WTC11 (cell line): Measurements from ENCODE around the gene SRP9. TPM values are rescaled to one million over a fixed set of nuclear protein-coding genes. Genes with fewer than 3 reads are reported as not detected.
A peak's percentile ranks its signal among the peaks of the same experiment; 100 is the strongest.
"Not testable (repeated sequence)": the region's sequence is repeated elsewhere in the genome, so short reads cannot be mapped to it uniquely, and the experiment has no call there.

Experiments used
- ATAC-seq: fragments of 200-7000 bp; cut with Tn5 transposase; 2 replicates; pipeline ENCODE4 v1.10.0; 2021; ENCODE audit warnings: mild to moderate bottlenecking, moderate library complexity
- CTCF ChIA-PET: fragments of 300-600 bp; sonication (Branson Sonifier 250); formaldehyde crosslinking; loops from one replicate; lab custom pipeline; 2021; ENCODE audit warnings: antibody characterized with exemption; lab: Charles Lee
- POLR2A ChIA-PET: fragments of 350-600 bp; sonication (Branson Sonifier 250); formaldehyde crosslinking; loops from one replicate; lab custom pipeline; 2021; ENCODE audit warnings: antibody characterized with exemption; lab: Charles Lee
- DNase-seq: peaks from one replicate; pipeline ENCODE4 v3.0.0; 2021; ENCODE audit warnings: low spot score
- H3K27ac Mint-ChIP-seq: 2 replicates; pipeline ENCODE4 v1.8.0; 2021; ENCODE audit warnings: mixed read lengths
- H3K27me3 Mint-ChIP-seq: 2 replicates; pipeline ENCODE4 v1.8.0; 2021; ENCODE audit warnings: low read depth, mild to moderate bottlenecking, moderate library complexity, mixed read lengths
- H3K36me3 Mint-ChIP-seq: 2 replicates; pipeline ENCODE4 v1.8.0; 2021; ENCODE audit warnings: mixed read lengths
- H3K4me1 Mint-ChIP-seq: 2 replicates; pipeline ENCODE4 v1.8.0; 2022; ENCODE audit warnings: mixed read lengths
- H3K4me3 Mint-ChIP-seq: 2 replicates; pipeline ENCODE4 v1.8.0; 2021; ENCODE audit warnings: mild to moderate bottlenecking, moderate library complexity, mixed read lengths
- H3K9me3 Mint-ChIP-seq: 2 replicates; pipeline ENCODE4 v1.8.0; 2021; ENCODE audit warnings: mixed read lengths
- ELF4 ChIP-seq: sonication (generic); formaldehyde crosslinking; IDR thresholded peaks from 2 replicates; pipeline ENCODE4 v1.8.1; 2022; ENCODE audit warnings: low read depth, mild to moderate bottlenecking, moderate library complexity, missing genetic modification reagents
- FOXJ3 ChIP-seq: sonication (generic); formaldehyde crosslinking; IDR thresholded peaks from 2 replicates; pipeline ENCODE4 v1.9.0; 2021; ENCODE audit warnings: missing genetic modification reagents, mild to moderate bottlenecking, borderline replicate concordance
- IRF2 ChIP-seq: sonication (generic); formaldehyde crosslinking; IDR thresholded peaks from 2 replicates; pipeline ENCODE4 v1.8.0; 2022; ENCODE audit warnings: low read depth, missing genetic modification reagents, borderline replicate concordance
- PRRX2 ChIP-seq: fragments of 250-450 bp; sonication (Bioruptor Pico); IDR thresholded peaks from 2 replicates; pipeline ENCODE4 v1.8.0; 2021; ENCODE audit warnings: mild to moderate bottlenecking
- SOX15 ChIP-seq: fragments of 250-450 bp; sonication (Bioruptor Pico); IDR thresholded peaks from 2 replicates; pipeline ENCODE4 v1.9.0; 2021; ENCODE audit warnings: mild to moderate bottlenecking
- ZNF138 ChIP-seq: sonication (generic); formaldehyde crosslinking; conservative IDR thresholded peaks from 2 replicates; pipeline ENCODE4 v1.8.1; 2022; ENCODE audit warnings: mild to moderate bottlenecking, moderate library complexity, missing genetic modification reagents
- ZNF219 ChIP-seq: sonication (generic); formaldehyde crosslinking; IDR thresholded peaks from 2 replicates; pipeline ENCODE4 v1.8.0; 2023; ENCODE audit warnings: missing genetic modification reagents, mild to moderate bottlenecking, borderline replicate concordance
- ZNF416 ChIP-seq: fragments of 250-450 bp; sonication (Bioruptor Pico); IDR thresholded peaks from 2 replicates; pipeline ENCODE4 v1.9.0; 2021; ENCODE audit warnings: mild to moderate bottlenecking, inconsistent platforms
- ZNF423 ChIP-seq: fragments of 250-450 bp; sonication (Bioruptor Pico); IDR thresholded peaks from 2 replicates; pipeline ENCODE4 v2.1.2; 2022; ENCODE audit warnings: mild to moderate bottlenecking, moderate library complexity
- total RNA-seq: library from RNA; stranded (reverse); gene quantifications from 3 replicates; pipeline ENCODE4 v1.2.3, GENCODE V29; 2021
- TF ChIP-seq, protein P1 (sequence below): fragments of 250-450 bp; sonication (Bioruptor Pico); IDR thresholded peaks from 2 replicates; pipeline ENCODE4 v1.9.0; 2021; ENCODE audit warnings: mild to moderate bottlenecking
- TF ChIP-seq, protein P2 (sequence below): sonication (generic); formaldehyde crosslinking; IDR thresholded peaks from 2 replicates; pipeline ENCODE4 v1.8.1; 2022; ENCODE audit warnings: low read depth, mild to moderate bottlenecking, moderate library complexity, missing genetic modification reagents, borderline replicate concordance
- TF ChIP-seq, protein P3 (sequence below): sonication (generic); formaldehyde crosslinking; IDR thresholded peaks from 2 replicates; pipeline ENCODE4 v1.8.1; 2023; ENCODE audit warnings: mild to moderate bottlenecking, missing genetic modification reagents
- TF ChIP-seq, protein P4 (sequence below): sonication (generic); formaldehyde crosslinking; conservative IDR thresholded peaks from 2 replicates; pipeline ENCODE4 v1.8.1; 2023; ENCODE audit warnings: mild to moderate bottlenecking, low read depth, missing genetic modification reagents, moderate library complexity
- TF ChIP-seq, protein P5 (sequence below): sonication (generic); formaldehyde crosslinking; IDR thresholded peaks from 2 replicates; pipeline ENCODE4 v1.8.1; 2023; ENCODE audit warnings: mild to moderate bottlenecking, missing genetic modification reagents, borderline replicate concordance

Gene SRP9
- total RNA-seq, 1 experiment from 2014 or later, result 375 TPM

DNA sequence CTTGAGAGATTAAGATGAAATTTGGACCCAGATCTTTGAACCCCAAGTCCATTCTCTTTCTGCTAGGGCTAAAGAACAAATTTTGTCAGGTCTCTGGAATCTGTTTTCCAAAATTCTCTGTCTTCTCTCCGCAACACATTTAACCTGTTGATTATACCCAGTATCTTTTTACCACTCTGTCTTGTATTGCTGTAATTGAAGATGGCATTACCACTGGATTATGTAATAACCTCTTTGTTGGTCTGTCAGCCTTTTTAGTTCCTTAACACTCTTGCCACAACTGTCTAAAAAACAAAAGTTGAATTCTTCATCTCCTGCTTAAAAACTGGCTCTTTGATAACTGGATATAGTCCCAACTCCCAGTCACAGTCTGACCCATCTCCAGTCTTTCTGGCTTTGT is 3.0 kb downstream of the SRP9 start:
- no peak for ATAC-seq
- H3K27ac Mint-ChIP-seq, result peak overlapping the region; percentile 86
- CTCF ChIA-PET, result interaction anchor here (0.7 to 4.1 kb wide), 3 partner anchors 65 to 305 kb away, joined by 3 to 38 read pairs (median 4); no protein-coding TSS in a partner anchor
- H3K27me3 Mint-ChIP-seq, result no peaks in the 10 kb centered on the region
- no peak for TF ChIP-seq FOXJ3 (CRISPR knock-in tag)
- no peak for TF ChIP-seq ZNF219 (CRISPR knock-in tag)
- TF ChIP-seq, protein P1, sequence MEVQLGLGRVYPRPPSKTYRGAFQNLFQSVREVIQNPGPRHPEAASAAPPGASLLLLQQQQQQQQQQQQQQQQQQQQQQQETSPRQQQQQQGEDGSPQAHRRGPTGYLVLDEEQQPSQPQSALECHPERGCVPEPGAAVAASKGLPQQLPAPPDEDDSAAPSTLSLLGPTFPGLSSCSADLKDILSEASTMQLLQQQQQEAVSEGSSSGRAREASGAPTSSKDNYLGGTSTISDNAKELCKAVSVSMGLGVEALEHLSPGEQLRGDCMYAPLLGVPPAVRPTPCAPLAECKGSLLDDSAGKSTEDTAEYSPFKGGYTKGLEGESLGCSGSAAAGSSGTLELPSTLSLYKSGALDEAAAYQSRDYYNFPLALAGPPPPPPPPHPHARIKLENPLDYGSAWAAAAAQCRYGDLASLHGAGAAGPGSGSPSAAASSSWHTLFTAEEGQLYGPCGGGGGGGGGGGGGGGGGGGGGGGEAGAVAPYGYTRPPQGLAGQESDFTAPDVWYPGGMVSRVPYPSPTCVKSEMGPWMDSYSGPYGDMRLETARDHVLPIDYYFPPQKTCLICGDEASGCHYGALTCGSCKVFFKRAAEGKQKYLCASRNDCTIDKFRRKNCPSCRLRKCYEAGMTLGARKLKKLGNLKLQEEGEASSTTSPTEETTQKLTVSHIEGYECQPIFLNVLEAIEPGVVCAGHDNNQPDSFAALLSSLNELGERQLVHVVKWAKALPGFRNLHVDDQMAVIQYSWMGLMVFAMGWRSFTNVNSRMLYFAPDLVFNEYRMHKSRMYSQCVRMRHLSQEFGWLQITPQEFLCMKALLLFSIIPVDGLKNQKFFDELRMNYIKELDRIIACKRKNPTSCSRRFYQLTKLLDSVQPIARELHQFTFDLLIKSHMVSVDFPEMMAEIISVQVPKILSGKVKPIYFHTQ (CRISPR knock-in tag), result no peak
- TF ChIP-seq ELF4 (CRISPR knock-in tag), result no peak
- no peak for TF ChIP-seq ZNF423 (CRISPR knock-in tag)
- TF ChIP-seq, protein P2, sequence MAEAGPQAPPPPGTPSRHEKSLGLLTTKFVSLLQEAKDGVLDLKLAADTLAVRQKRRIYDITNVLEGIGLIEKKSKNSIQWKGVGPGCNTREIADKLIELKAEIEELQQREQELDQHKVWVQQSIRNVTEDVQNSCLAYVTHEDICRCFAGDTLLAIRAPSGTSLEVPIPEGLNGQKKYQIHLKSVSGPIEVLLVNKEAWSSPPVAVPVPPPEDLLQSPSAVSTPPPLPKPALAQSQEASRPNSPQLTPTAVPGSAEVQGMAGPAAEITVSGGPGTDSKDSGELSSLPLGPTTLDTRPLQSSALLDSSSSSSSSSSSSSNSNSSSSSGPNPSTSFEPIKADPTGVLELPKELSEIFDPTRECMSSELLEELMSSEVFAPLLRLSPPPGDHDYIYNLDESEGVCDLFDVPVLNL, result no peak
- TF ChIP-seq, protein P3, sequence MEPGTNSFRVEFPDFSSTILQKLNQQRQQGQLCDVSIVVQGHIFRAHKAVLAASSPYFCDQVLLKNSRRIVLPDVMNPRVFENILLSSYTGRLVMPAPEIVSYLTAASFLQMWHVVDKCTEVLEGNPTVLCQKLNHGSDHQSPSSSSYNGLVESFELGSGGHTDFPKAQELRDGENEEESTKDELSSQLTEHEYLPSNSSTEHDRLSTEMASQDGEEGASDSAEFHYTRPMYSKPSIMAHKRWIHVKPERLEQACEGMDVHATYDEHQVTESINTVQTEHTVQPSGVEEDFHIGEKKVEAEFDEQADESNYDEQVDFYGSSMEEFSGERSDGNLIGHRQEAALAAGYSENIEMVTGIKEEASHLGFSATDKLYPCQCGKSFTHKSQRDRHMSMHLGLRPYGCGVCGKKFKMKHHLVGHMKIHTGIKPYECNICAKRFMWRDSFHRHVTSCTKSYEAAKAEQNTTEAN (CRISPR knock-in tag), result no peak
- TF ChIP-seq, protein P4, sequence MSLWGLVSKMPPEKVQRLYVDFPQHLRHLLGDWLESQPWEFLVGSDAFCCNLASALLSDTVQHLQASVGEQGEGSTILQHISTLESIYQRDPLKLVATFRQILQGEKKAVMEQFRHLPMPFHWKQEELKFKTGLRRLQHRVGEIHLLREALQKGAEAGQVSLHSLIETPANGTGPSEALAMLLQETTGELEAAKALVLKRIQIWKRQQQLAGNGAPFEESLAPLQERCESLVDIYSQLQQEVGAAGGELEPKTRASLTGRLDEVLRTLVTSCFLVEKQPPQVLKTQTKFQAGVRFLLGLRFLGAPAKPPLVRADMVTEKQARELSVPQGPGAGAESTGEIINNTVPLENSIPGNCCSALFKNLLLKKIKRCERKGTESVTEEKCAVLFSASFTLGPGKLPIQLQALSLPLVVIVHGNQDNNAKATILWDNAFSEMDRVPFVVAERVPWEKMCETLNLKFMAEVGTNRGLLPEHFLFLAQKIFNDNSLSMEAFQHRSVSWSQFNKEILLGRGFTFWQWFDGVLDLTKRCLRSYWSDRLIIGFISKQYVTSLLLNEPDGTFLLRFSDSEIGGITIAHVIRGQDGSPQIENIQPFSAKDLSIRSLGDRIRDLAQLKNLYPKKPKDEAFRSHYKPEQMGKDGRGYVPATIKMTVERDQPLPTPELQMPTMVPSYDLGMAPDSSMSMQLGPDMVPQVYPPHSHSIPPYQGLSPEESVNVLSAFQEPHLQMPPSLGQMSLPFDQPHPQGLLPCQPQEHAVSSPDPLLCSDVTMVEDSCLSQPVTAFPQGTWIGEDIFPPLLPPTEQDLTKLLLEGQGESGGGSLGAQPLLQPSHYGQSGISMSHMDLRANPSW, result no peak
- peak overlapping the region; percentile 38 for H3K4me3 Mint-ChIP-seq
- no peaks in the 10 kb centered on the region for H3K9me3 Mint-ChIP-seq
- POLR2A ChIA-PET, result interaction anchor here (1.3 kb wide), 1 partner anchor 11 kb away, joined by 5 read pairs; no protein-coding TSS in a partner anchor
- DNase-seq, result no peak
- peaks cover 30% of the 10 kb centered on the region for H3K36me3 Mint-ChIP-seq
- peaks cover 42% of the 10 kb centered on the region for H3K4me1 Mint-ChIP-seq

DNA sequence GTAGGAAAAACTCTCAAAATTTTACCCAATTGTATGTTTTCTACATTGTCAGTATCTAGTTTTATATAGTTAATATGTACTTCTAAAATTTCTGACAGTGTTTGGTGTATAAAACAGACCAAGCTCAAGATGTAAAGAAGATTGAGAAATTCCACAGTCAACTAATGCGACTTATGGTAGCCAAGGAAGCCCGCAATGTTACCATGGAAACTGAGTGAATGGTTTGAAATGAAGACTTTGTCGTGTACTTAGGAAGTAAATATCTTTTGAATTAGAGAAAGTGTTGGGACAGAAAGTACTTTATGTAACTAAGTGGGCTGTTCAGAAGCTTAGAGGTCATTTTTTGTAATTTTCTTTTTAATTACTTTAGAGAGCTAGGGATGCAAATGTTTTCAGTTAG is 11.5 kb downstream of the SRP9 start:
- H3K4me3 Mint-ChIP-seq, CTCF ChIA-PET, DNase-seq, ATAC-seq, H3K4me1 Mint-ChIP-seq, H3K27me3 Mint-ChIP-seq, H3K27ac Mint-ChIP-seq: not testable (repeated sequence)
- POLR2A ChIA-PET, result interaction anchor here (1.9 kb wide), 1 partner anchor 11 kb away, joined by 7 read pairs; the partner anchor contains the start of gene SRP9
- H3K36me3 Mint-ChIP-seq, result peaks cover 96% of the 10 kb centered on the region
- peaks cover 34% of the 10 kb centered on the region for H3K9me3 Mint-ChIP-seq

DNA sequence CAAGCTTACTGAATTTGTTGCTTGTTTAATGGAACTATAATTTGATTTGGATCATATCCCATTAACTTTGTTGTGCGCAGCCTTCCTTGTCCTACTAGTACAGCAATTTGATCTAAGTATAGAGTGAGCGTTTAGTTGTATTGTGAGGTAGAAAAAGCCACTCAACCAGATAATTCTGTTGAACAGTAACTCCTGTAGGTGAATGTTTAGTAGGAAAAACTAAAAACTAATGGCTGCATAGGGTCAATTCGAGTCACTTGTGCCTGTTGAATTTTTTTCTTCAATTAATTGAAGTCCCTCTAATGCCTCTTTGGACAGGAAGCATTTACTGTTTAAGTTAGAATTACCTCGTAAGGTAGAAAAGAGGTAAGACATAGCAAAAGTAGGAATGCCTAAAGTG is 17.3 kb downstream of the SRP9 start:
- Mint-ChIP-seq H3K4me3 (no peak overlapping the region), H3K9me3 (peaks cover 62% of the 10 kb centered on the region), H3K27ac (no peak overlapping the region), H3K36me3 (peaks cover 79% of the 10 kb centered on the region), H3K4me1 (no peaks in the 10 kb centered on the region), H3K27me3 (0 out of 2 replicates have a peak, but pooled peaks cover 3% of the 10 kb centered on the region)
- no peak for ATAC-seq
- CTCF ChIA-PET, result no interaction called here
- DNase-seq, result no peak
- TF ChIP-seq PRRX2 (CRISPR knock-in tag) (no peak), SOX15 (CRISPR knock-in tag) (no peak), ZNF138 (CRISPR knock-in tag) (no peak), IRF2 (CRISPR knock-in tag) (no peak), ZNF416 (CRISPR knock-in tag) (no peak)
- TF ChIP-seq, protein P5, sequence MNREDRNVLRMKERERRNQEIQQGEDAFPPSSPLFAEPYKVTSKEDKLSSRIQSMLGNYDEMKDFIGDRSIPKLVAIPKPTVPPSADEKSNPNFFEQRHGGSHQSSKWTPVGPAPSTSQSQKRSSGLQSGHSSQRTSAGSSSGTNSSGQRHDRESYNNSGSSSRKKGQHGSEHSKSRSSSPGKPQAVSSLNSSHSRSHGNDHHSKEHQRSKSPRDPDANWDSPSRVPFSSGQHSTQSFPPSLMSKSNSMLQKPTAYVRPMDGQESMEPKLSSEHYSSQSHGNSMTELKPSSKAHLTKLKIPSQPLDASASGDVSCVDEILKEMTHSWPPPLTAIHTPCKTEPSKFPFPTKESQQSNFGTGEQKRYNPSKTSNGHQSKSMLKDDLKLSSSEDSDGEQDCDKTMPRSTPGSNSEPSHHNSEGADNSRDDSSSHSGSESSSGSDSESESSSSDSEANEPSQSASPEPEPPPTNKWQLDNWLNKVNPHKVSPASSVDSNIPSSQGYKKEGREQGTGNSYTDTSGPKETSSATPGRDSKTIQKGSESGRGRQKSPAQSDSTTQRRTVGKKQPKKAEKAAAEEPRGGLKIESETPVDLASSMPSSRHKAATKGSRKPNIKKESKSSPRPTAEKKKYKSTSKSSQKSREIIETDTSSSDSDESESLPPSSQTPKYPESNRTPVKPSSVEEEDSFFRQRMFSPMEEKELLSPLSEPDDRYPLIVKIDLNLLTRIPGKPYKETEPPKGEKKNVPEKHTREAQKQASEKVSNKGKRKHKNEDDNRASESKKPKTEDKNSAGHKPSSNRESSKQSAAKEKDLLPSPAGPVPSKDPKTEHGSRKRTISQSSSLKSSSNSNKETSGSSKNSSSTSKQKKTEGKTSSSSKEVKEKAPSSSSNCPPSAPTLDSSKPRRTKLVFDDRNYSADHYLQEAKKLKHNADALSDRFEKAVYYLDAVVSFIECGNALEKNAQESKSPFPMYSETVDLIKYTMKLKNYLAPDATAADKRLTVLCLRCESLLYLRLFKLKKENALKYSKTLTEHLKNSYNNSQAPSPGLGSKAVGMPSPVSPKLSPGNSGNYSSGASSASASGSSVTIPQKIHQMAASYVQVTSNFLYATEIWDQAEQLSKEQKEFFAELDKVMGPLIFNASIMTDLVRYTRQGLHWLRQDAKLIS, result no peak
- POLR2A ChIA-PET, result no interaction called here

DNA sequence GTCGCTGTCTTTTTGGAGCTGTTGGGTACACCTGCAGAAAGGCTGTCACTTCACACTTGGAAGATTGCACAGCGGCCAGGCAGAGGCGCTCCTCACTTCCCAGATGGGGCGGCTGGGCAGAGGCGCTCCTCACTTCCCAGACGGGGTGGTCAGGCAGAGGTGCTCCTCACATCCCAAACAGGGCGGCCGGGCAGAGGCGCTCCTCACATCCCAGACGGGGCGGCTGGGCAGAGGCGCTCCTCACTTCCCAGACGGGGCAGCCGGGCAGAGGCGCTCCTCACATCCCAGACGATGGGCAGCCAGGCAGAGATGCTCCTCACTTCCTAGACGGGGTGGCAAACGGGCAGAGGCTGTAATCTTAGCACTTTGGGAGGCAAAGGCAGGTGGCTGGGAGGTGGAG is 18.5 kb downstream of the SRP9 start:
- POLR2A ChIA-PET, DNase-seq, H3K27ac Mint-ChIP-seq, ATAC-seq, H3K4me1 Mint-ChIP-seq, CTCF ChIA-PET, H3K27me3 Mint-ChIP-seq, H3K4me3 Mint-ChIP-seq: not testable (repeated sequence)
- Mint-ChIP-seq H3K36me3 (peaks cover 77% of the 10 kb centered on the region), H3K9me3 (peaks cover 62% of the 10 kb centered on the region)

DNA sequence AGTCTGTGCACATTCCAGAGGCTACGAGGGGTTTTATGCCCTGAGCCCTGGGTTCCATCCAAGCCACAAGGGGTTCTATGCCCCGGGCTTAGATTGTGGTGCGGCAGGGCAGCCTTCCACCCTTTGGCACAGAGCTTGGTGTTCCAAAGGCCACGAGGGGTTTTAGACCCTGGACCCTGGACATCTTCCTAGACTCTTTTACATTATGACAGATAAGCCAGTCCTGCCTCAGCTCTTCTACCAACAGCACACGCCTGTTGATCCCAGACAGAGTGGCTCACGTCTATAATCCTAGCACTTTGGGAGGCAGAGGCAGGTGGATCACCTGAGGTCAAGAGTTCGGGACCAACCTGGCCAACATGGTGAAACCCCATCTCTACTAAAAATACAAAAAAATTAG is 23.5 kb downstream of the SRP9 start:
- POLR2A ChIA-PET, result interaction anchor here (0.8 kb wide), 1 partner anchor 8 kb away, joined by 3 read pairs; the partner anchor contains the start of gene EPHX1
- H3K36me3 Mint-ChIP-seq, result peaks cover 30% of the 10 kb centered on the region
- H3K27ac Mint-ChIP-seq, H3K4me1 Mint-ChIP-seq, CTCF ChIA-PET, H3K4me3 Mint-ChIP-seq, H3K27me3 Mint-ChIP-seq, ATAC-seq, DNase-seq: not testable (repeated sequence)
- H3K9me3 Mint-ChIP-seq, result peaks cover 20% of the 10 kb centered on the region
